C4-2B (cell line): Measurements from ENCODE around the gene HIVEP3.

Experiments
- H3K27ac ChIP-seq: fragments of 450-650 bp; 2 replicates; pipeline ENCODE4 v1.5.1; 2017
- ZFX ChIP-seq: fragments of 450-650 bp; IDR thresholded peaks from 2 replicates; pipeline ENCODE4 v1.6.1; 2017
- TF ChIP-seq, protein P1 (sequence below): fragments of 450-650 bp; conservative IDR thresholded peaks from 2 replicates; pipeline ENCODE4 v1.5.1; 2017; ENCODE audit warnings: mild to moderate bottlenecking

HIVEP3 gene

GRCh38 chr1:41572224-41572623 is 346.5 kb downstream of the HIVEP3 start:
- no peak overlapping the region for H3K27ac ChIP-seq
- TF ChIP-seq, protein P1, sequence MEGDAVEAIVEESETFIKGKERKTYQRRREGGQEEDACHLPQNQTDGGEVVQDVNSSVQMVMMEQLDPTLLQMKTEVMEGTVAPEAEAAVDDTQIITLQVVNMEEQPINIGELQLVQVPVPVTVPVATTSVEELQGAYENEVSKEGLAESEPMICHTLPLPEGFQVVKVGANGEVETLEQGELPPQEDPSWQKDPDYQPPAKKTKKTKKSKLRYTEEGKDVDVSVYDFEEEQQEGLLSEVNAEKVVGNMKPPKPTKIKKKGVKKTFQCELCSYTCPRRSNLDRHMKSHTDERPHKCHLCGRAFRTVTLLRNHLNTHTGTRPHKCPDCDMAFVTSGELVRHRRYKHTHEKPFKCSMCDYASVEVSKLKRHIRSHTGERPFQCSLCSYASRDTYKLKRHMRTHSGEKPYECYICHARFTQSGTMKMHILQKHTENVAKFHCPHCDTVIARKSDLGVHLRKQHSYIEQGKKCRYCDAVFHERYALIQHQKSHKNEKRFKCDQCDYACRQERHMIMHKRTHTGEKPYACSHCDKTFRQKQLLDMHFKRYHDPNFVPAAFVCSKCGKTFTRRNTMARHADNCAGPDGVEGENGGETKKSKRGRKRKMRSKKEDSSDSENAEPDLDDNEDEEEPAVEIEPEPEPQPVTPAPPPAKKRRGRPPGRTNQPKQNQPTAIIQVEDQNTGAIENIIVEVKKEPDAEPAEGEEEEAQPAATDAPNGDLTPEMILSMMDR, result no peak
- TF ChIP-seq ZFX, result no peak

DNA sequence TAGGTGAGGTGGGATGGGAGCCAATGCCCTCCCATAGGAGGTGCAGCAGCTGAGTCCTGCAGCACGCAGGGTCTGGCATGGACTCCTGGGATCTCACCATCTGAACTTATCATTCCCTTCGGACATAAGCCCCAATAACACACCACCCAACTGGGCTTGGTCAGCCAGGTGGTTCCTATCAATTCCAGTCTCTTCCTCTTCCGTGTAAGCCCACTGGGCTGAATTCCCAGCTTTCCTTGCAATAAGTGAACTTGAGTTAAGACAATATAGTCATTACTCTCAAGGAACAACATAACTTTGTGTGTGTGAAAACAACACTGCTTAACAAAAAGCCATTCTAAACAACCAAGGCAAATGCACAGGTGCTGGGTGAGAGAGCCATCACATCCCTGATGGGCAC is 347.7 kb downstream of the HIVEP3 start:
- no peak overlapping the region for H3K27ac ChIP-seq
- no peak for TF ChIP-seq ZFX
- TF ChIP-seq, protein P1, result no peak

DNA sequence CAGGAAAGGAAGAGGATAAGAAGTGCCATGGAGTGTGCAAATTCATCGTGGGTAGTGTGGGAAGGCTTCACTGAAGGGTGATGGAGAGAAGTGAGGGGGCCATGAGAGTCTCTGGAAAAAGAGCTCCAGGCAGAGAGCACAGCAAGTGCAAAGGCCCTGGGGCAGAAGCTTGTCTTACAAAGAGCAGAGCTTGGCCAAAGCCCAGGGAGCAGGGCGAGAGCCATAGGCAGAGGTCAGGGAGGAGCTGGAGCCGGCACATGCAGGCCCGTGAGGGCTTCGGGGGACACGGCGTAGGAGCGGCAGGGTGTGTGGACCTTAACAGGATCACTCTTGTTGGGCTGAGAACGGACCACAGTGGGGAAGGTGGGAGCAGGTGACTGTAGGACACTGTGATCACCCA is 350.5 kb downstream of the HIVEP3 start:
- no peak overlapping the region for H3K27ac ChIP-seq
- TF ChIP-seq, protein P1, result no peak
- TF ChIP-seq ZFX, result no peak

DNA sequence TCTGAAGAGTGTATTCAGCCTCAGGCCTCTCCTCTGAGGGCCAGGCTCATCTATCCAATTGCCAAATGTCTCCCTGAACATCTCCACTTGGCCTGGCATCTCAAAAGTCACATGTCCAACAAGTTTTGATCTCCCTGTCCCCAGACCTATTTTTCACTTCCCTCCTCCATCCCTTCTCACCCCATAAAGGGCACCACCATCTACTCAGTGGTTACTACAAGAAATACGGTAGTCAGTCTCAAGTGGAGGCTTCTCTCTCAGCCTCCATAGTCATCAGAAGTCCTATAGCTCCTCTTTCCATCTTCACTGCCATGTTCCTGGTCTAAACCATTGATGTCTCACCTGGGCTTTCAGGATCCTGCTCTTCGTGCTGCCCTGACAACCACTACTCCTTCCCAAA is 351.8 kb downstream of the HIVEP3 start:
- H3K27ac ChIP-seq, result no peak overlapping the region
- TF ChIP-seq ZFX, result no peak
- TF ChIP-seq, protein P1, result no peak

GRCh38 chr1:41566274-41566885 is 352.3 kb downstream of the HIVEP3 start:
- TF ChIP-seq, protein P1, result no peak
- no peak for TF ChIP-seq ZFX

GRCh38 chr1:41564741-41565475 is 353.8 kb downstream of the HIVEP3 start:
- no peak for TF ChIP-seq ZFX
- no peak overlapping the region for H3K27ac ChIP-seq

More at GRCh38 chr1:41566274-41566885, 352.3 kb downstream of the HIVEP3 start:
- H3K27ac ChIP-seq, result no peak overlapping the region

- no peak for TF ChIP-seq ZFX
- TF ChIP-seq, protein P1, result no peak
- no peak overlapping the region for H3K27ac ChIP-seq
Measured at GRCh38 chr1:41562328-41562727, 356.4 kb downstream of the HIVEP3 start.
